Measurements from ENCODE around the gene ATP5F1B. TPM values are rescaled to one million over a fixed set of nuclear protein-coding genes. Genes with fewer than 3 reads are reported as not detected.

Gene ATP5F1B
- total and polyA plus RNA-seq, 7 donors: 414 to 1,730 (median 487) TPM

- Histone ChIP-seq H3K27ac (peak overlapping the region; percentile 90 to 98 (median 94)), H3K9me3 (no peaks in the 10 kb centered on the region), H3K36me3 (peaks cover 10 to 13% (median 11%) of the 10 kb centered on the region in 4 donors), H3K4me1 (peaks cover 0 to 71% (median 54%) of the 10 kb centered on the region in 4 donors), H3K27me3 (no peaks in the 10 kb centered on the region), H3K4me3 (peak overlapping the region; percentile 76 to 91 (median 84))
- TF ChIP-seq POLR2A (IDR thresholded peaks at IDR 0.05) (no peak), CTCF (IDR thresholded peaks at IDR 0.05) (no peak), POLR2AphosphoS5 (IDR thresholded peaks at IDR 0.05) (no peak), EP300 (IDR thresholded peaks at IDR 0.05) (no peak)
- no peak for DNase-seq
- 44 to 59% methylated on average over 12 of the region's 12 CpGs for WGBS, 2 donors
- intact Hi-C loops (cut with DNase I): loop anchor here (5.0 kb wide), 1 partner anchor 61 kb away; no protein-coding TSS in a partner anchor
These were observed 12.1 kb downstream of the ATP5F1B start for GRCh38 chr12:56633468-56634241.

- H3K27ac ChIP-seq: peak overlapping the region; percentile 61 to 98 (median 92)
- peaks cover 2 to 6% (median 4%) of the 10 kb centered on the region in 4 donors for H3K36me3 ChIP-seq
- no peaks in the 10 kb centered on the region for H3K9me3 ChIP-seq
- WGBS, 2 donors: 54 to 56% methylated on average over 4 of the region's 4 CpGs
- DNase-seq: no peak
- H3K27me3 ChIP-seq: no peaks in the 10 kb centered on the region
- intact Hi-C loops (cut with DNase I): loop anchor here (5.0 kb wide), 1 partner anchor 61 kb away; no protein-coding TSS in a partner anchor
- peaks cover 0 to 75% (median 57%) of the 10 kb centered on the region in 4 donors for H3K4me1 ChIP-seq
- TF ChIP-seq EP300 (IDR thresholded peaks at IDR 0.05) (no peak), CTCF (IDR thresholded peaks at IDR 0.05) (no peak), POLR2AphosphoS5 (IDR thresholded peaks at IDR 0.05) (no peak), POLR2A (IDR thresholded peaks at IDR 0.05) (no peak)
- peak overlapping the region in 3 of 4 donors; percentile 12 to 26 (median 16) for H3K4me3 ChIP-seq
These were observed 12.9 kb downstream of the ATP5F1B start for GRCh38 chr12:56632701-56633467.

DNA sequence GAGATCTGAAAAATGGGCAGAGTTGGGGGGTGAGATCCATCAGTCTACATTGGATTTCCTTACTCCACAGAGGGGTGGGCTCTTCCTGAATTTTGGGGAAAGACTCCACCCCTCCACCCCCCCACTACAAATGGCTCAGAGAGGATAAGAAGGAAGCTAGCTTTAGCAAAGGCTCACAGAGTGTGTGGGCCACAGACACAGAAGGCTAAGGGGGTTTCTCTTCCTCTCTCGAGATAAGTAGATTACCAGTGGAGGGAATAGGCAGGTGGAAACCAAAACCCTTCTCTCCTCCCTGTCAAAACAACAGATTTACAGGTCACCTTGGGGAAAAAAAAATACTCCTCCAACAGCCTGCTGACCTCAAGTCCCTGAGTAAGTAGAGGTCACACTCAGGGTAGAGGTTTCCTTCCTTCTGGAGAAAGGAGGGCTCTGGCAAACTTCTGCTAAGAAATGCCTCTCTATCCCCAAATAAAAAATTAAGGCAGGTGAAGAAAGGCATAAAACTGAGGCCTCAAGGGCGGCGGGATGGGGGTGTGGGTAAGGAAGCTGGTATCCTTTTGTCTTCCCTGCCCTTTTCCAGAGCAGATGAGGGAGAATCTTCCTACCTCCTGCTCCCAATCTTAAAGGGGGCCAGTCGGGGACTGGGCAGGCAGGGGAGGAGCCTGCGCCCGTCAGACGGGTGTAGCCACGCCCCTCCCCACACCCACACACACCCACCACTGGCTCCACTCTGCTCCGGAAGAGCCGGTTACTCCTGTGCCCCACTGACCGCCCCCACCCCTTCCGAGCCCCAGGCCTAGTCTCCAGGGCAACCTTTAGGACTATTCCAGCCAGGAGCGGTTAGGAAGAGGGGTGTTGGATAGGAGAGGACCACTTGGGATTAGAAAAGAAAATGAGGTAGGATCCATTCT is 13.7 kb downstream of the ATP5F1B start:
- H3K4me1 ChIP-seq: peaks cover 0 to 75% (median 57%) of the 10 kb centered on the region in 4 donors
- no peaks in the 10 kb centered on the region for H3K9me3 ChIP-seq
- H3K27me3 ChIP-seq: no peaks in the 10 kb centered on the region
- intact Hi-C loops (cut with DNase I): loop anchor here (5.0 kb wide), 1 partner anchor 60 kb away; no protein-coding TSS in a partner anchor
- peaks cover 0 to 2% (median under 1%) of the 10 kb centered on the region in 4 donors for H3K36me3 ChIP-seq
- peak; percentile 88 for DNase-seq
- 2 to 3% methylated on average over 13 of the region's 13 CpGs for WGBS, 2 donors
- TF ChIP-seq EP300 (IDR thresholded peaks at IDR 0.05) (no peak), POLR2AphosphoS5 (IDR thresholded peaks at IDR 0.05) (no peak), CTCF (IDR thresholded peaks at IDR 0.05) (no peak), POLR2A (IDR thresholded peaks at IDR 0.05) (no peak)
- peak overlapping the region in 3 of 4 donors; percentile 12 to 26 (median 16) for H3K4me3 ChIP-seq
- peak overlapping the region; percentile 61 to 98 (median 92) for H3K27ac ChIP-seq

DNA sequence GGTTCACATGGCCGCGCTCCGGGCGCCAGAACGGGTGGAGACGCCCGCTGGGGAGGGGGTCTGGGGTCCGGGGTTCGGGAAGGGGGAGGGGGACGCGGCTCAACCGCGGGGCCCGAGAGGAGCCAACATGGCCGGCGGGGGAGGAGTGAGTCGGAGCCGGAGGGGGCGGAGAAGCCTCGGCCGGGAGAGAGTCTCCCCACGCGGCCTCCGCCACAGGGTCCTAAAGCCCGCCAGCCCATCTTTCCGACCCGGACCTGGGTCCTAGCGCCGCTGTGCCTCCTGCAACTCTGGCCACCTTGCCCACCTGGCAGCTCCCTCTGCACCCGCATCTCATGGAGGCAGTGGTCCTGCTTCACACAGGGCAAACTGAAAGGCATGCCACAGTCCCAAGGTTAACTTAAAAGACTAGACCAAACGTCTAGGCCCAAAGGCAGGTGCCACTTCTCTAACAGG is 15.6 kb downstream of the ATP5F1B start, which contains the start of gene BAZ2A:
Gene BAZ2A, minus strand, starts transcription at position 147 of the 453 bp plus-strand sequence. CDS start 12,796 bp downstream, outside the sequence.
- no peak for TF ChIP-seq CTCF (IDR thresholded peaks at IDR 0.05)
- peak in 1 of 2 donors; percentile 8 for TF ChIP-seq POLR2A (IDR thresholded peaks at IDR 0.05)
- peak; percentile 44 to 75 (median 64) for TF ChIP-seq POLR2AphosphoS5 (IDR thresholded peaks at IDR 0.05)
- peak in 1 of 4 donors; percentile 34 for TF ChIP-seq EP300 (IDR thresholded peaks at IDR 0.05)
- Histone ChIP-seq H3K27ac (peak within 1 kb of the TSS; percentile 96 to 98 (median 97)), H3K27me3 (no peaks in the 10 kb centered on the region), H3K4me3 (peak within 1 kb of the TSS; percentile 88 to 100 (median 97)), H3K4me1 (peaks cover 0 to 73% (median 71%) of the 10 kb centered on the region in 4 donors), H3K9me3 (no peaks in the 10 kb centered on the region), H3K36me3 (peaks cover 0 to 10% (median 4%) of the 10 kb centered on the region in 4 donors)
- WGBS, 2 donors: 1% methylated on average over 31 of the region's 31 CpGs
- peak; percentile 93 for DNase-seq
- intact Hi-C loops (cut with DNase I): loop anchor here (5.0 kb wide), 1 partner anchor 58 kb away; no protein-coding TSS in a partner anchor
